Muscle of leg (tissue), 16 donors: ENCODE results near the gene STXBP3. TPM values are rescaled to one million over a fixed set of nuclear protein-coding genes. Genes with fewer than 3 reads are reported as not detected.
A peak's percentile ranks its signal among the peaks of the same experiment; 100 is the strongest.
"Not testable (repeated sequence)": the region's sequence is repeated elsewhere in the genome, so short reads cannot be mapped to it uniquely, and the experiment has no call there.

Experiments
- DNase-seq: peaks from one replicate; pipeline ENCODE4 v3.0.0; 2013
- H3K27ac ChIP-seq: one replicate; pipeline ENCODE4 v1.5.1; 2013; ENCODE audit warnings: mild to moderate bottlenecking, low read length, control low read depth
- H3K27me3 ChIP-seq: one replicate; pipeline ENCODE4 v1.6.1; 2013; ENCODE audit warnings: low read length; ENCODE audit not compliant: control insufficient read depth, insufficient read depth
- H3K36me3 ChIP-seq: one replicate; pipeline ENCODE4 v1.6.1; 2013; ENCODE audit warnings: low read length; ENCODE audit not compliant: control insufficient read depth, insufficient read depth
- H3K4me1 ChIP-seq: one replicate; pipeline ENCODE4 v1.6.1; 2013; ENCODE audit warnings: low read length; ENCODE audit not compliant: control insufficient read depth, insufficient read depth
- H3K4me3 ChIP-seq: one replicate; pipeline ENCODE4 v1.5.1; 2013; ENCODE audit warnings: low read length, control low read depth
- H3K9me3 ChIP-seq: replicated peaks from 2 replicates; pipeline ENCODE4 v1.6.1; 2013; ENCODE audit warnings: low read depth, low read length; ENCODE audit not compliant: control insufficient read depth
- WGBS: methylation state at CpG from one replicate; pipeline ENCODE4 v1.1.5; 2013; ENCODE audit warnings: missing lambda C conversion rate; ENCODE audit not compliant: insufficient coverage; 5-methylcytosine and 5-hydroxymethylcytosine counted together
- long read RNA-seq, 11 donors: transcript quantifications; one replicate each; lab custom pipeline, GENCODE V29; 2026
- polyA plus RNA-seq, 8 donors: library from polyadenylated mRNA; unstranded; fragments of 120-200 nt; gene quantifications; one replicate each; pipeline versions ENCODE4 v1.2.1 to v1.2.3, GENCODE V29; 2013; ENCODE audit warnings: inconsistent platforms in 1 of 8, low replicate concordance in 1 of 8; ENCODE audit not compliant: insufficient read length in 8 of 8, insufficient read depth in 1 of 8
- total RNA-seq: library from RNA; stranded (reverse); fragments of 120-200 nt; gene quantifications from one replicate; pipeline ENCODE4 v1.2.4, GENCODE V29; 2013

STXBP3 gene
- total RNA-seq (28.8 TPM), polyA plus RNA-seq (10 to 100 TPM; 23.7 to 32.9 (median 27.4) TPM)
- long read RNA-seq, donor 1, partial matches to known transcripts: 0 of 1 reads
- long read RNA-seq, donor 1, other reads (novel, unspliced or antisense): 0 of 1 reads
- long read RNA-seq, donor 2: 0 reads
- long read RNA-seq, donor 3: 0 reads
- long read RNA-seq, donor 4, partial matches to known transcripts: 0 of 1 reads
- long read RNA-seq, donor 4, other reads (novel, unspliced or antisense): 0 of 1 reads
- long read RNA-seq, donor 5, transcript STXBP3-201 (19 exons, 2,478 nt): major isoform, 7 of 7 reads
- long read RNA-seq, donor 5, partial matches to known transcripts: 0 of 7 reads
- long read RNA-seq, donor 5, other reads (novel, unspliced or antisense): 0 of 7 reads
- long read RNA-seq, donor 6, partial matches to known transcripts: 0 of 4 reads
- long read RNA-seq, donor 6, other reads (novel, unspliced or antisense): 0 of 4 reads
- long read RNA-seq, donor 7, transcript STXBP3-201 (19 exons, 2,478 nt): major isoform, 11 of 11 reads
- long read RNA-seq, donor 7, partial matches to known transcripts: 0 of 11 reads
- long read RNA-seq, donor 7, other reads (novel, unspliced or antisense): 0 of 11 reads
- long read RNA-seq, donor 8, partial matches to known transcripts: 0 of 2 reads
- long read RNA-seq, donor 8, other reads (novel, unspliced or antisense): 0 of 2 reads
- long read RNA-seq, donor 9, partial matches to known transcripts: 0 of 1 reads
- long read RNA-seq, donor 9, other reads (novel, unspliced or antisense): 0 of 1 reads
- long read RNA-seq, donor 10, partial matches to known transcripts: 0 of 4 reads
- long read RNA-seq, donor 10, other reads (novel, unspliced or antisense): 0 of 4 reads
- long read RNA-seq, donor 11, partial matches to known transcripts: 0 of 2 reads
- long read RNA-seq, donor 11, other reads (novel, unspliced or antisense): 0 of 2 reads

DNA sequence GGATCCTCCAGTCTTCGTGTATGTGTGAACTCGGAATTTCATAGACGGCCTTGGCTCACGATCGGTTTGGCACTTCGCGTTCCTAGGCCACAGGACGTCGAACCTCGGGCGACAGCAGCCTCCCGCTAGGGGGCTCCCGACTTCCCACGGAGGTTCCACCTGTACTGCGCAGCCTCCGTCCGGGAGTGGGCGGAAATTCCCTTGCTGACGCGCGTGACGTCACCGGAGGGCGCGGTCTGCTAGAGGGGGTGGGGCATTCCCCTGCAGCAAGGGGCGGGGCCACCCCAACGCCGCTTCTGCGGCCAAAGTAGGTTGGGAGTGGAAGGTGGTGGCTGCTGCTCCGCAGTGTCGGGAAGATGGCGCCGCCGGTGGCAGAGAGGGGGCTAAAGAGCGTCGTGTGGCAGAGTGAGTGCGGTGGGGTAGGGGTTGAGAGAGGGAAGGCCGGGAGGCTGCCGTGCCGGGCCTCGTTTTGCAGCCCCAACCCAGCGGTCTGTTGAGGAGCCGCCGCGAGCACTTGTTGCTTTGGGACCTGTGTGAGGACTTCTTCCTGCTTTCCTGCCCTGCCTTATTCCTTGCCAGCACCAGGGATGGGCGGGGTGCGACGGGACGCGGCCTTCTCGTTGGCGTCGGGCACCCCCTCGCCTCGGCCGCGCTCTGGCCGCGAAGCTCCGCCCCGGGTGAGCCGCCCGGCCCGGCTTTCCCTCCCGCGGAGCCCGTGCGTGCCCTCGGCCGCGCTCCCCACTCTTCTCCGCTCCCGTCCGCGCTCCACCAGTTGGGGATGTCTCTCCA is at the start of gene STXBP3:
Gene STXBP3, plus strand, starts transcription at position 293 of the 789 bp plus-strand sequence. Its CDS starts 64 bp downstream, at position 357.
- no peaks in the 10 kb centered on the region for H3K27me3 ChIP-seq
- H3K4me1 ChIP-seq: no peaks in the 10 kb centered on the region
- H3K4me3 ChIP-seq: peak within 1 kb of the TSS; percentile 97
- peak; percentile 98 for DNase-seq
- no peaks in the 10 kb centered on the region for H3K9me3 ChIP-seq
- peak within 1 kb of the TSS; percentile 99 for H3K27ac ChIP-seq
- H3K36me3 ChIP-seq: peaks cover 3% of the 10 kb centered on the region
- WGBS: under 1% methylated on average over 61 of the region's 75 CpGs

GRCh38 chr1:108699375-108700332 is 46.8 kb upstream of the STXBP3 start:
- H3K4me3 ChIP-seq: no peak overlapping the region
- no peak overlapping the region for H3K27ac ChIP-seq

GRCh38 chr1:108701176-108701849 is 45.2 kb upstream of the STXBP3 start:
- Histone ChIP-seq H3K4me1 (no peaks in the 10 kb centered on the region), H3K27ac (no peak overlapping the region), H3K27me3 (peaks cover 3% of the 10 kb centered on the region), H3K36me3 (peaks cover 23% of the 10 kb centered on the region), H3K9me3 (no peaks in the 10 kb centered on the region), H3K4me3 (no peak overlapping the region)
- no peak for DNase-seq
- WGBS: 83% methylated on average over 1 of the region's 5 CpGs

More at GRCh38 chr1:108699375-108700332, 46.8 kb upstream of the STXBP3 start:
- Histone ChIP-seq H3K9me3 (no peaks in the 10 kb centered on the region), H3K4me1 (no peaks in the 10 kb centered on the region), H3K27me3 (no peaks in the 10 kb centered on the region), H3K36me3 (peaks cover 23% of the 10 kb centered on the region)
- peak; percentile 38 for DNase-seq
- WGBS: 90% methylated on average over 14 of the region's 22 CpGs

GRCh38 chr1:108702109-108702508 is 44.4 kb upstream of the STXBP3 start:
- H3K4me3 ChIP-seq, H3K27ac ChIP-seq, H3K9me3 ChIP-seq, DNase-seq, H3K27me3 ChIP-seq, H3K4me1 ChIP-seq: not testable (repeated sequence)
- 100% methylated on average over 1 of the region's 6 CpGs for WGBS
- peaks cover 20% of the 10 kb centered on the region for H3K36me3 ChIP-seq

DNA sequence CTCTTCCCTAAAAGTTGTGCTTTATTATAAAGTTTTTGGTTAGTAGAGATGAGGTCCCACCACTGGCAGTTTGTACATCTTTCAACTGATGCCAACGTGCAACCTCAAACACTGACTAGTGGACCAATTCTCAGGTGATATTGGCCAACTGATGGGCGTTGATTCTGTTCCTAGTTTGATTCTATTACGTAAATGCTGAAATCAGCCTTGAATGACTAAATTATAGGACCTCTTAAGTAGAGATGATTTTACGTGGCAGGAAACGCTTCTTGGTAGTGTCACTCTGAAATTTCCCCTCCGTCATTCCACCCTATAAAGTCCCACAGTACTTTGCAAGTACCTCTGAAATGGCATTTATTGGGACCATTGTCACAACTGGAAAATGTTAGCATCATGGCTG is 42.5 kb upstream of the STXBP3 start:
- DNase-seq: no peak
- H3K36me3 ChIP-seq: peaks cover 12% of the 10 kb centered on the region
- WGBS: 74% methylated on average over 6 of the region's 6 CpGs
- peaks cover 3% of the 10 kb centered on the region for H3K27me3 ChIP-seq
- no peaks in the 10 kb centered on the region for H3K4me1 ChIP-seq
- H3K9me3 ChIP-seq: no peaks in the 10 kb centered on the region
- no peak overlapping the region for H3K4me3 ChIP-seq
- no peak overlapping the region for H3K27ac ChIP-seq

- H3K27ac ChIP-seq: no peak overlapping the region
- no peaks in the 10 kb centered on the region for H3K4me1 ChIP-seq
- no peak overlapping the region for H3K4me3 ChIP-seq
- H3K9me3 ChIP-seq: no peaks in the 10 kb centered on the region
- peaks cover 3% of the 10 kb centered on the region for H3K27me3 ChIP-seq
- peaks cover 6% of the 10 kb centered on the region for H3K36me3 ChIP-seq
- 83% methylated on average over 1 of the region's 2 CpGs for WGBS
- DNase-seq: no peak
Measured at GRCh38 chr1:108704496-108704895, 42.0 kb upstream of the STXBP3 start.

DNA sequence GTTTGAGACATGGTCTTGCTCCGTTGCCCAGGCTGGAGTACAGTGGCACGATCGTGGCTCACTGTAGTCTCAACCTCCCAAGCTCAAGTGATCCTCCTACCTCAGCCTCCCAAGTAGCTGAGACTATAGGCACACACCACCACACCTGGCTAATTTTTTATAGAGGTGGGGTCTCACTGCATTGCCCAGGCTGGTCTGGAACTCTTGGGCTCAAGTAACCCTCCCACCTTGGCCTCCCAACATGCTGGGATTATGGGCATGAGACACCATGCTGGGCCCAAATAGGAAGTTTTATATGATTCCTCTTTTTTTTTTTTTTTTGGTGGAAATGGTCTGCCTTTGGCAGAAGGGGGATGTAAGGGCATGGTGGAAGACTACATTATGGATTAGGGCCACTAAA is 39.8 kb upstream of the STXBP3 start:
- no peaks in the 10 kb centered on the region for H3K36me3 ChIP-seq
- DNase-seq: no peak
- no CpG with 5 or more reads among the region's 3 CpGs for WGBS
- H3K27me3 ChIP-seq: peaks cover 3% of the 10 kb centered on the region
- H3K9me3 ChIP-seq: no peaks in the 10 kb centered on the region
- H3K27ac ChIP-seq: no peak overlapping the region
- no peak overlapping the region for H3K4me3 ChIP-seq
- H3K4me1 ChIP-seq: no peaks in the 10 kb centered on the region

- no peak overlapping the region for H3K27ac ChIP-seq
- H3K36me3 ChIP-seq: no peaks in the 10 kb centered on the region
- H3K4me3 ChIP-seq: no peak overlapping the region
- DNase-seq: peak; percentile 42
- no peaks in the 10 kb centered on the region for H3K4me1 ChIP-seq
- H3K27me3 ChIP-seq: peaks cover 6% of the 10 kb centered on the region
- 66% methylated on average over 5 of the region's 7 CpGs for WGBS
- no peaks in the 10 kb centered on the region for H3K9me3 ChIP-seq
Measured at GRCh38 chr1:108708691-108709660, 37.5 kb upstream of the STXBP3 start.
